GM18508 (cell line): ENCODE results near the gene HUNK.
"Not testable (repeated sequence)": the region's sequence is repeated elsewhere in the genome, so short reads cannot be mapped to it uniquely, and the experiment has no call there.

Experiments
- ATAC-seq: cut with Tn5 transposase; IDR thresholded peaks from one replicate; pipeline ENCODE4 v1.9.1; 2021; ENCODE audit warnings: moderate number of reproducible peaks; ENCODE audit not compliant: insufficient read depth, unreplicated experiment

Gene HUNK

DNA sequence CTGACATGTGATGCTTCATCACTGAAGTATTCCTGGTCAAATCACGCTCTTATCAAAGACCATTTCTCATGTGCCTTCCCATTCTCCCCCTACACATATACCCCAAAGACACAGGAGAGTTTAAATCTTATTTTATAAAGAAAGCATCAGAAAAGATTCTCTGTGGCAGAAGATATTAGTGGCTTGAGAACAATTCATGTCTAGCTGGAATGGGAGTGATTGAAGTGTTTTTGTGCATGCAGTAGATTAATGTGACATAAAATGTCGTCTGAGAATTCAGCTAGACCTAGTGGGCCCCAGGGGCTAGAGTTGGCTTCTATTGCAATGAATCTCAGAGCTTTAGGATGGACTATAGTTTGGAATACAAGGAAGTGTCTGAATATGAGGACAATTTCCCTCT lies 163.9 kb downstream of the HUNK start:
- ATAC-seq, result no peak

DNA sequence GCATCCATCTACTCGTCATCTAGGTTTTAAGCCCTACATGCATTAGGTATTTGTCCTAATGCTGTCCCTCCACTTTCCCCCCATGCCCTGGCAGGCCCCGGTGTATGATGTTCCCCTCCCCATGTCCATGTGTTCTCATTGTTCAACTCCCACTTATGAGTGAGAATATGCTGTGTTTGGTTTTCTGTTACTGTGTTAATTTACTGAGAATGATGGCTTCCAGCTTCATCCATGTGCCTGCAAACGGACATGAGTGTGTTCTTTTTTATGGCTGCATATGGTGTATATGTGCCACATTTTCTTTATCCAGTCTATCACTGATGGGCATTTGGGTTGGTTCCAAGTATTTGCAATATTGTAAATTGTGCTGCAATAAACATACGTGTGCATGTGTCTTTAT lies 165.9 kb downstream of the HUNK start:
- not testable (repeated sequence) for ATAC-seq

DNA sequence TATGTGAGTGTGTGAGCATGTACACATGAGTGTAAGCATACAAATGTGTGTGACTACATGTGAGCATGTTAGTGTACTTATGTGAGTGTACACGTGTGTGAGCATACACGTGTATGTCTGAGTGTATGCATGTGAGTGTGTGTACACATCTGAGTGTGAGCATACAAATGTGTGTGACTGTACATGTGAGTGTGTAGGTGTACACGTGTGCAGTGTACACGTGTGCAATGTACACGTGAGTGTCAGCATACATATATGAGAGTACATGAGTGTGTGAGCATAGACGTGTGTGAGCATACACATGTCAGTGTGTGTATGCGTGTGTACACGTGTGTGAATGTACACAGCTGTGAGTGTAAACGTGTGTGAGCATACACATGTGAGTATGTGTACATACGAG lies 170.6 kb downstream of the HUNK start:
- ATAC-seq, result no peak

DNA sequence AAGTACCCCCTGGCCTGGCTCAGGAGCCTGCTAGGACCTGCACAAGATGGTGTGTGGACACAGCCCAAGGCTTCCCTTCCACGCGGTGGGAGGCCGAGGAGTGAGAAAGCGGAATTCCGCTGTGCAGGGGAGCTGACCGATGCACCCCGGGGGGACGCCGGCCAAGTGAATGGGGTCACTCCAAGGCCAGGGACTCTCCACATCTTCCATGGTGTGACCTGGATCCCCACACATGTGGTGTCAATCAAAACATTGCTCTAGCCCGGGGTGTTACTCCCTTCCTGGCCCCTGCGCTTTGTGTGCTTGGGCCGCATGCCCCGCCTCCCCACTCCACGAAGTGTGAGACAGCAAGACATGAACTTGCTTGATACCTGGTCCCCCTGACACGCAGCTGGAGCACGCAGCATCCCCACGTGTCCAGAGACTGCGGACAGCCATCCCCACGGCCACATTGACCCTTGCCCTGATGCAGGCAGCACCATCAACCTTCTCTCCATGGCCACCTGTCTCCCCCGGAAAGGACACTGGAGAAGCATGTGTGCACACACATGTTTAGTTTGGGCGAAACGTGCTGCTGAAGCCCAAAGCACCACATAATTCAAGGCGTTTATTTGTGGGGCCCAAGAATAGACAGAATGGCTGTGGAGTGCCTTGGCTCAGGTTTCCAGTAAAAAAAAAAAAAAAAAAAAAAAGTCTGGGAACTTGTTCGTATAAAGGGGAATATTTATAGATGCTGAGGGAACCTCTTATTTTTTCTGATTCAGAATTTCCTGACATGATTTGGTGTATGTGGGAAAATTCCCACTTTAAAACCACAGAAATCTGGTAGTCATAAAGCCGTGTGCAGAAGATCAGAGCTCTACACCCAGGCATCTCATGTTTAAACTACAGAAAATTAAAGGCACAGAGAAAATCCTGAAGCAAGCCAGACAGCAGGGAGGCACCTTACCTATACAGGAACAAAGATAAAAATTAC lies 171.7 kb downstream of the HUNK start:
- no peak for ATAC-seq

DNA sequence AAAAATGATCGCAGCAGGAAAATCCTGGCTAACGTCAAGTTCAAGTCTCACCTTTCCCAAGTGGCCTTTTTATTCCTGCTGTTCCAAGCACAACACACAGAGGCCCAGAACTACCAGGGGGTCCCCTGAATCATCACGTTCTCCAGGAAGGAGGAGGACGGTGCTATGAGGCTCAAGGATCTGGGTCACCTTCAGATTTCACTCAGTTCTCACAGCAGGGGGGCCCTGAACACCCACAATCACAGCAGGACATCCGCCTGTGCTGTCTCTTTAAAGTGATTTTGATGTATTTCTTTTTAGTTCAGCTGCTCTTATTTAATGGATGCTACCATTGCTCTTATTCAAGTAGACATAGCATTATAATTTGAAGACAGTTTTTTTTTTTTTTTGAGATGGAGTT lies 173.4 kb downstream of the HUNK start:
- no peak for ATAC-seq

DNA sequence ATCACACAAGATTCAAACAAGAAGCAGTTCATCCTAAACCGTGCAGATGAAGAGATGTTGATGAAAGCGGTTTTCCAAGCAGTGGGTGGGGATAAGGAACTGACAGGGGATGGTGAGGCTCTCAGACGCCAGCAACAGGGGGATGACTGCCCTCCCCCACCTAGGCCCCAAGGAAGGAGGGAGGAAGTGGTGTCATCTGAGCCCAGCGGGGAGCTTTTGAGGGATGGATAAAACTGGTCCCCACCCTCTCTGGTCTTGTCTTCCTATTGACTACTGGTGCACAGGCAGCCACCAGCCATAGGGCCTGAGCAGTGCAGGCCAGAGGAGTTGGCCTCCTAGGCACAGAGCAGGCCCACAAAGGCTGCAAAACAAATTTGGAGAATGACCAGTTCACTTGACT lies 175.5 kb downstream of the HUNK start:
- no peak for ATAC-seq
